ENCODE results near the gene ERC1. TPM values are rescaled to one million over a fixed set of nuclear protein-coding genes. Genes with fewer than 3 reads are reported as not detected.
A peak's percentile ranks its signal among the peaks of the same experiment; 100 is the strongest.
"Not testable (repeated sequence)": the region's sequence is repeated elsewhere in the genome, so short reads cannot be mapped to it uniquely, and the experiment has no call there.

Gene ERC1
- total RNA-seq, 1 experiment from 2014 or later, result 11.9 TPM

GRCh38 chr12:981961-982360, 9.1 kb upstream of the ERC1 start:
- DNase-seq (ENCODE audit: low read depth), result no peak

- no peak for DNase-seq (ENCODE audit: low read depth)
Measured at GRCh38 chr12:988646-989045, 2.4 kb upstream of the ERC1 start.

GRCh38 chr12:989051-989450, 2.0 kb upstream of the ERC1 start:
- DNase-seq (ENCODE audit: low read depth), result no peak

- peak; percentile 71 for DNase-seq (ENCODE audit: low read depth)
Measured at GRCh38 chr12:989751-990660, 1.0 kb upstream of the ERC1 start.

GRCh38 chr12:991350-992333, 619 bp downstream of the ERC1 start:
- DNase-seq (ENCODE audit: low read depth), result no peak

- DNase-seq (ENCODE audit: low read depth), result no peak
Measured at GRCh38 chr12:992647-993046, 1.6 kb downstream of the ERC1 start.

GRCh38 chr12:996881-997280, 5.9 kb downstream of the ERC1 start:
- no peak for DNase-seq (ENCODE audit: low read depth)

- no peak for DNase-seq (ENCODE audit: low read depth)
Measured at GRCh38 chr12:997505-997904, 6.5 kb downstream of the ERC1 start.

GRCh38 chr12:998020-998874, 7.2 kb downstream of the ERC1 start:
- DNase-seq (ENCODE audit: low read depth), result no peak

GRCh38 chr12:999736-1000135, 8.7 kb downstream of the ERC1 start:
- DNase-seq (ENCODE audit: low read depth), result not testable (repeated sequence)

GRCh38 chr12:1001507-1001906, 10.5 kb downstream of the ERC1 start:
- DNase-seq (ENCODE audit: low read depth), result no peak

GRCh38 chr12:1003600-1004271, 12.7 kb downstream of the ERC1 start:
- DNase-seq (ENCODE audit: low read depth), result no peak

- no peak for DNase-seq (ENCODE audit: low read depth)
Measured at GRCh38 chr12:1006255-1006654, 15.2 kb downstream of the ERC1 start.

- no peak for DNase-seq (ENCODE audit: low read depth)
Measured at GRCh38 chr12:1007276-1007675, 16.3 kb downstream of the ERC1 start.

GRCh38 chr12:1007994-1008393, 17.0 kb downstream of the ERC1 start:
- no peak for DNase-seq (ENCODE audit: low read depth)

GRCh38 chr12:1011091-1011490, 20.1 kb downstream of the ERC1 start:
- DNase-seq (ENCODE audit: low read depth), result no peak

GRCh38 chr12:1013618-1014489, 22.8 kb downstream of the ERC1 start:
- DNase-seq (ENCODE audit: low read depth), result peak; percentile 87

GRCh38 chr12:1019283-1019682, 28.3 kb downstream of the ERC1 start:
- no peak for DNase-seq (ENCODE audit: low read depth)

- no peak for DNase-seq (ENCODE audit: low read depth)
Measured at GRCh38 chr12:1020389-1020788, 29.4 kb downstream of the ERC1 start.

All from M059J (cell line).